IMR-90 (cell line): ENCODE measurements around the gene TSPAN31.

Experiments
- CEBPB ChIP-seq: IDR thresholded peaks from 2 replicates; pipeline ENCODE4 v1.6.1; 2012; ENCODE audit warnings: low read depth, low read length, improper control_type of control experiment
- FOS ChIP-seq: fragments of 150-350 bp; IDR thresholded peaks from 2 replicates; pipeline ENCODE4 v1.6.1; 2016; ENCODE audit warnings: low read depth, low read length
- MAFK ChIP-seq: IDR thresholded peaks from 2 replicates; pipeline ENCODE4 v1.6.1; 2012; ENCODE audit warnings: low read depth, low read length, improper control_type of control experiment
- MAZ ChIP-seq: IDR thresholded peaks from 2 replicates; pipeline ENCODE4 v1.6.1; 2012; ENCODE audit warnings: low read depth, mild to moderate bottlenecking, low read length, improper control_type of control experiment, moderate library complexity, borderline replicate concordance
- MXI1 ChIP-seq: IDR thresholded peaks from 2 replicates; pipeline ENCODE4 v1.6.1; 2012; ENCODE audit warnings: low read depth, mild to moderate bottlenecking, low read length, moderate library complexity, borderline replicate concordance
- NFE2L2 ChIP-seq: fragments of 150-350 bp; IDR thresholded peaks from 2 replicates; pipeline ENCODE4 v1.6.1; 2016; ENCODE audit warnings: low read depth, mild to moderate bottlenecking, low read length
- POLR2A ChIP-seq: IDR thresholded peaks from 2 replicates; pipeline ENCODE4 v1.6.1; 2012; ENCODE audit warnings: mild to moderate bottlenecking, low read depth, low read length
- RAD21 ChIP-seq: IDR thresholded peaks from 2 replicates; pipeline ENCODE4 v1.6.1; 2012; ENCODE audit warnings: low read length, improper control_type of control experiment
- RCOR1 ChIP-seq: IDR thresholded peaks from 2 replicates; pipeline ENCODE4 v1.6.1; 2012; ENCODE audit warnings: mild to moderate bottlenecking, low read length, improper control_type of control experiment; ENCODE audit not compliant: insufficient replicate concordance
- RFX5 ChIP-seq: IDR thresholded peaks from 2 replicates; pipeline ENCODE4 v1.8.0; 2012; ENCODE audit warnings: low read depth, mild to moderate bottlenecking, low read length, moderate library complexity
- SMC3 ChIP-seq: fragments of 150-350 bp; IDR thresholded peaks from 2 replicates; pipeline ENCODE4 v1.6.1; 2016; ENCODE audit warnings: low read depth, mild to moderate bottlenecking, antibody characterized with exemption, low read length, moderate library complexity
- TF ChIP-seq, protein P1 (sequence below): conservative IDR thresholded peaks from 2 replicates; pipeline ENCODE4 v1.5.1; 2012; ENCODE audit warnings: mild to moderate bottlenecking, low read depth, low read length, improper control_type of control experiment
- TF ChIP-seq, protein P2 (sequence below): fragments of 150-350 bp; IDR thresholded peaks from 2 replicates; pipeline ENCODE4 v1.6.1; 2016; ENCODE audit warnings: low read depth, mild to moderate bottlenecking, low read length, moderate library complexity, borderline replicate concordance

DNA sequence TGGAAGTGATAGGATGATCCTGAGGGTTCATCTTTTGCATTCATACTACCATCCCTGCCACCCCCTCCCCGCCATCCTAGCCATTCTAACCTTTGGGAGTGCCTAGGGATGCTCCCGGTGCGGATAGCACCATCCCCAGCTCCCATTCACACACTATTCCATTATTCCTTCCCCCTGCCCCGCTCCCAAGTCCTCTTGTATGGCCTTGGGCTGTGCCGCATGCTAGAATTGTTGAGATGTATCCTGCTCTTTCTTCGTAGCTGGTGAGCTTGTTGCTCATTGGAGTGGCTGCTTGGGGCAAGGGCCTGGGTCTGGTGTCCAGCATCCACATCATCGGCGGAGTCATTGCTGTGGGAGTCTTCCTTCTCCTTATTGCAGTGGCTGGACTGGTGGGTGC, 644 bp downstream of the TSPAN31 start:
- TF ChIP-seq, protein P1, sequence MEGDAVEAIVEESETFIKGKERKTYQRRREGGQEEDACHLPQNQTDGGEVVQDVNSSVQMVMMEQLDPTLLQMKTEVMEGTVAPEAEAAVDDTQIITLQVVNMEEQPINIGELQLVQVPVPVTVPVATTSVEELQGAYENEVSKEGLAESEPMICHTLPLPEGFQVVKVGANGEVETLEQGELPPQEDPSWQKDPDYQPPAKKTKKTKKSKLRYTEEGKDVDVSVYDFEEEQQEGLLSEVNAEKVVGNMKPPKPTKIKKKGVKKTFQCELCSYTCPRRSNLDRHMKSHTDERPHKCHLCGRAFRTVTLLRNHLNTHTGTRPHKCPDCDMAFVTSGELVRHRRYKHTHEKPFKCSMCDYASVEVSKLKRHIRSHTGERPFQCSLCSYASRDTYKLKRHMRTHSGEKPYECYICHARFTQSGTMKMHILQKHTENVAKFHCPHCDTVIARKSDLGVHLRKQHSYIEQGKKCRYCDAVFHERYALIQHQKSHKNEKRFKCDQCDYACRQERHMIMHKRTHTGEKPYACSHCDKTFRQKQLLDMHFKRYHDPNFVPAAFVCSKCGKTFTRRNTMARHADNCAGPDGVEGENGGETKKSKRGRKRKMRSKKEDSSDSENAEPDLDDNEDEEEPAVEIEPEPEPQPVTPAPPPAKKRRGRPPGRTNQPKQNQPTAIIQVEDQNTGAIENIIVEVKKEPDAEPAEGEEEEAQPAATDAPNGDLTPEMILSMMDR, result no peak
- TF ChIP-seq POLR2A (no peak), MAZ (no peak), MAFK (no peak), SMC3 (no peak), RFX5 (no peak), MXI1 (no peak), FOS (no peak), CEBPB (no peak), RAD21 (no peak), RCOR1 (no peak), NFE2L2 (no peak)
- TF ChIP-seq, protein P2, sequence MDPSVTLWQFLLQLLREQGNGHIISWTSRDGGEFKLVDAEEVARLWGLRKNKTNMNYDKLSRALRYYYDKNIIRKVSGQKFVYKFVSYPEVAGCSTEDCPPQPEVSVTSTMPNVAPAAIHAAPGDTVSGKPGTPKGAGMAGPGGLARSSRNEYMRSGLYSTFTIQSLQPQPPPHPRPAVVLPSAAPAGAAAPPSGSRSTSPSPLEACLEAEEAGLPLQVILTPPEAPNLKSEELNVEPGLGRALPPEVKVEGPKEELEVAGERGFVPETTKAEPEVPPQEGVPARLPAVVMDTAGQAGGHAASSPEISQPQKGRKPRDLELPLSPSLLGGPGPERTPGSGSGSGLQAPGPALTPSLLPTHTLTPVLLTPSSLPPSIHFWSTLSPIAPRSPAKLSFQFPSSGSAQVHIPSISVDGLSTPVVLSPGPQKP, result no peak
